ENCODE results near the gene CRYBG2. TPM values are rescaled to one million over a fixed set of nuclear protein-coding genes. Genes with fewer than 3 reads are reported as not detected.
A peak's percentile ranks its signal among the peaks of the same experiment; 100 is the strongest.

Gene CRYBG2
- total and polyA plus RNA-seq, 2 of the 8 experiments (the other 6 are each of a cell fraction or from before 2014, with no cell fraction given), result 14.2 to 17.0 TPM

GRCh38 chr1:26285366-26286063, 68.4 kb downstream of the CRYBG2 start (continued):
- TF ChIP-seq CHD7 (IDR thresholded peaks at IDR 0.05; ENCODE audit: insufficient replicate concordance, low read length), result no peak
- no peak for TF ChIP-seq RNF2 (IDR thresholded peaks at IDR 0.05; ENCODE audit: borderline replicate concordance, low read depth, low read length, missing control alignments, poor library complexity, severe bottlenecking)
- TF ChIP-seq TBP (IDR thresholded peaks at IDR 0.05; ENCODE audit: low read depth, low read length), result no peak
- TF ChIP-seq HDAC2 (IDR thresholded peaks at IDR 0.05; ENCODE audit: borderline replicate concordance in 1 of 2, low read depth in 2 of 2, low read length in 2 of 2), result no peak
- no peak for TF ChIP-seq ASH2L (IDR thresholded peaks at IDR 0.05; ENCODE audit: low read length)
- no peak for TF ChIP-seq CBX5 (IDR thresholded peaks at IDR 0.05; ENCODE audit: low read depth, low read length)
- TF ChIP-seq SIN3A (conservative IDR thresholded peaks at IDR 0.05 in 1 of 2, IDR thresholded peaks at IDR 0.05 in 1 of 2; ENCODE audit: low read depth in 1 of 2, low read length in 2 of 2), result peak; percentile 75 to 86; a peak in 2 of 4 replicates
- no peak for TF ChIP-seq SP2 (IDR thresholded peaks at IDR 0.05; ENCODE audit: low read length)
- TF ChIP-seq ATF3 (IDR thresholded peaks at IDR 0.05; ENCODE audit: insufficient read depth, low read depth, low read length), result no peak
